ENCODE results near the gene PSMG3. TPM values are rescaled to one million over a fixed set of nuclear protein-coding genes. Genes with fewer than 3 reads are reported as not detected.

Gene PSMG3
- total and polyA plus RNA-seq, 2 experiments from 2014 or later: 28.3 to 84.8 TPM

GRCh38 chr7:1592299-1592871 is 22.6 kb upstream of the PSMG3 start:
- DNase-seq (ENCODE audit: low spot score) (no peak), ATAC-seq (no peak)
- peaks cover 15% of the 10 kb centered on the region for H3K9me3 Mint-ChIP-seq
- Histone ChIP-seq H4K20me1 (replicated peaks; ENCODE audit: insufficient read depth) (no peaks in the 10 kb centered on the region), H3K4me2 (no peak overlapping the region), H3K9me2 (ENCODE audit: insufficient read depth) (no peaks in the 10 kb centered on the region), H3K4me1 (ENCODE audit: insufficient read depth) (no peaks in the 10 kb centered on the region), H3K79me2 (replicated peaks; ENCODE audit: insufficient read depth) (no peaks in the 10 kb centered on the region), H3K36me3 (ENCODE audit: insufficient read depth) (no peaks in the 10 kb centered on the region), H2AFZ (no peak overlapping the region), H3K27ac (ENCODE audit: low read depth) (no peak overlapping the region), H3K4me3 (no peak overlapping the region), H3K27me3 (ENCODE audit: insufficient read depth) (no peaks in the 10 kb centered on the region), H3F3A (replicated peaks; ENCODE audit: low read depth) (no peaks in the 10 kb centered on the region)
- no peak overlapping the region for H3K4me3 Mint-ChIP-seq
- peaks cover 17% of the 10 kb centered on the region for H3K27me3 Mint-ChIP-seq (ENCODE audit: insufficient read depth, low read depth, poor library complexity)
- no peak overlapping the region for H3K27ac Mint-ChIP-seq
- TF ChIP-seq STAT1 (IDR thresholded peaks at IDR 0.05; ENCODE audit: unreplicated experiment) (no peak), ZNF331 (CRISPR knock-in tag; IDR thresholded peaks at IDR 0.05; ENCODE audit: low read depth) (no peak), ZNF114 (CRISPR knock-in tag; IDR thresholded peaks at IDR 0.05) (no peak), REST (IDR thresholded peaks at IDR 0.05; ENCODE audit: unreplicated experiment) (no peak), EZH2 (IDR thresholded peaks at IDR 0.05; ENCODE audit: low read depth, unreplicated experiment) (no peak), JUNB (IDR thresholded peaks at IDR 0.05; ENCODE audit: unreplicated experiment) (no peak), POLR2AphosphoS5 (IDR thresholded peaks at IDR 0.05; ENCODE audit: low read depth) (no peak), NANOG (IDR thresholded peaks at IDR 0.05; ENCODE audit: borderline replicate concordance) (no peak), EZH2phosphoT487 (IDR thresholded peaks at IDR 0.05; ENCODE audit: unreplicated experiment) (no peak), CREB1 (CRISPR knock-in tag; IDR thresholded peaks at IDR 0.05; ENCODE audit: low read depth) (no peak)
- TF ChIP-seq, protein P1, sequence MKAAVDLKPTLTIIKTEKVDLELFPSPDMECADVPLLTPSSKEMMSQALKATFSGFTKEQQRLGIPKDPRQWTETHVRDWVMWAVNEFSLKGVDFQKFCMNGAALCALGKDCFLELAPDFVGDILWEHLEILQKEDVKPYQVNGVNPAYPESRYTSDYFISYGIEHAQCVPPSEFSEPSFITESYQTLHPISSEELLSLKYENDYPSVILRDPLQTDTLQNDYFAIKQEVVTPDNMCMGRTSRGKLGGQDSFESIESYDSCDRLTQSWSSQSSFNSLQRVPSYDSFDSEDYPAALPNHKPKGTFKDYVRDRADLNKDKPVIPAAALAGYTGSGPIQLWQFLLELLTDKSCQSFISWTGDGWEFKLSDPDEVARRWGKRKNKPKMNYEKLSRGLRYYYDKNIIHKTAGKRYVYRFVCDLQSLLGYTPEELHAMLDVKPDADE (IDR thresholded peaks at IDR 0.05): no peak
- TF ChIP-seq, protein P2, sequence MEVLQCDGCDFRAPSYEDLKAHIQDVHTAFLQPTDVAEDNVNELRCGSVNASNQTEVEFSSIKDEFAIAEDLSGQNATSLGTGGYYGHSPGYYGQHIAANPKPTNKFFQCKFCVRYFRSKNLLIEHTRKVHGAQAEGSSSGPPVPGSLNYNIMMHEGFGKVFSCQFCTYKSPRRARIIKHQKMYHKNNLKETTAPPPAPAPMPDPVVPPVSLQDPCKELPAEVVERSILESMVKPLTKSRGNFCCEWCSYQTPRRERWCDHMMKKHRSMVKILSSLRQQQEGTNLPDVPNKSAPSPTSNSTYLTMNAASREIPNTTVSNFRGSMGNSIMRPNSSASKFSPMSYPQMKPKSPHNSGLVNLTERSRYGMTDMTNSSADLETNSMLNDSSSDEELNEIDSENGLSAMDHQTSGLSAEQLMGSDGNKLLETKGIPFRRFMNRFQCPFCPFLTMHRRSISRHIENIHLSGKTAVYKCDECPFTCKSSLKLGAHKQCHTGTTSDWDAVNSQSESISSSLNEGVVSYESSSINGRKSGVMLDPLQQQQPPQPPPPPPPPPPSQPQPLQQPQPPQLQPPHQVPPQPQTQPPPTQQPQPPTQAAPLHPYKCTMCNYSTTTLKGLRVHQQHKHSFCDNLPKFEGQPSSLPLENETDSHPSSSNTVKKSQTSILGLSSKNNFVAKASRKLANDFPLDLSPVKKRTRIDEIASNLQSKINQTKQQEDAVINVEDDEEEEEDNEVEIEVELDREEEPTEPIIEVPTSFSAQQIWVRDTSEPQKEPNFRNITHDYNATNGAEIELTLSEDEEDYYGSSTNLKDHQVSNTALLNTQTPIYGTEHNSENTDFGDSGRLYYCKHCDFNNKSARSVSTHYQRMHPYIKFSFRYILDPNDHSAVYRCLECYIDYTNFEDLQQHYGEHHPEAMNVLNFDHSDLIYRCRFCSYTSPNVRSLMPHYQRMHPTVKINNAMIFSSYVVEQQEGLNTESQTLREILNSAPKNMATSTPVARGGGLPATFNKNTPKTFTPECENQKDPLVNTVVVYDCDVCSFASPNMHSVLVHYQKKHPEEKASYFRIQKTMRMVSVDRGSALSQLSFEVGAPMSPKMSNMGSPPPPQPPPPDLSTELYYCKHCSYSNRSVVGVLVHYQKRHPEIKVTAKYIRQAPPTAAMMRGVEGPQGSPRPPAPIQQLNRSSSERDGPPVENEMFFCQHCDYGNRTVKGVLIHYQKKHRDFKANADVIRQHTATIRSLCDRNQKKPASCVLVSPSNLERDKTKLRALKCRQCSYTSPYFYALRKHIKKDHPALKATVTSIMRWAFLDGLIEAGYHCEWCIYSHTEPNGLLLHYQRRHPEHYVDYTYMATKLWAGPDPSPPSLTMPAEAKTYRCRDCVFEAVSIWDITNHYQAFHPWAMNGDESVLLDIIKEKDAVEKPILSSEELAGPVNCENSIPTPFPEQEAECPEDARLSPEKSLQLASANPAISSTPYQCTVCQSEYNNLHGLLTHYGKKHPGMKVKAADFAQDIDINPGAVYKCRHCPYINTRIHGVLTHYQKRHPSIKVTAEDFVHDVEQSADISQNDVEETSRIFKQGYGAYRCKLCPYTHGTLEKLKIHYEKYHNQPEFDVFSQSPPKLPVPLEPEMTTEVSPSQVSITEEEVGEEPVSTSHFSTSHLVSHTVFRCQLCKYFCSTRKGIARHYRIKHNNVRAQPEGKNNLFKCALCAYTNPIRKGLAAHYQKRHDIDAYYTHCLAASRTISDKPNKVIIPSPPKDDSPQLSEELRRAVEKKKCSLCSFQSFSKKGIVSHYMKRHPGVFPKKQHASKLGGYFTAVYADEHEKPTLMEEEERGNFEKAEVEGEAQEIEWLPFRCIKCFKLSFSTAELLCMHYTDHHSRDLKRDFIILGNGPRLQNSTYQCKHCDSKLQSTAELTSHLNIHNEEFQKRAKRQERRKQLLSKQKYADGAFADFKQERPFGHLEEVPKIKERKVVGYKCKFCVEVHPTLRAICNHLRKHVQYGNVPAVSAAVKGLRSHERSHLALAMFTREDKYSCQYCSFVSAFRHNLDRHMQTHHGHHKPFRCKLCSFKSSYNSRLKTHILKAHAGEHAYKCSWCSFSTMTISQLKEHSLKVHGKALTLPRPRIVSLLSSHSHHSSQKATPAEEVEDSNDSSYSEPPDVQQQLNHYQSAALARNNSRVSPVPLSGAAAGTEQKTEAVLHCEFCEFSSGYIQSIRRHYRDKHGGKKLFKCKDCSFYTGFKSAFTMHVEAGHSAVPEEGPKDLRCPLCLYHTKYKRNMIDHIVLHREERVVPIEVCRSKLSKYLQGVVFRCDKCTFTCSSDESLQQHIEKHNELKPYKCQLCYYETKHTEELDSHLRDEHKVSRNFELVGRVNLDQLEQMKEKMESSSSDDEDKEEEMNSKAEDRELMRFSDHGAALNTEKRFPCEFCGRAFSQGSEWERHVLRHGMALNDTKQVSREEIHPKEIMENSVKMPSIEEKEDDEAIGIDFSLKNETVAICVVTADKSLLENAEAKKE (CRISPR knock-in tag; IDR thresholded peaks at IDR 0.05): no peak
- TF ChIP-seq, protein P3, sequence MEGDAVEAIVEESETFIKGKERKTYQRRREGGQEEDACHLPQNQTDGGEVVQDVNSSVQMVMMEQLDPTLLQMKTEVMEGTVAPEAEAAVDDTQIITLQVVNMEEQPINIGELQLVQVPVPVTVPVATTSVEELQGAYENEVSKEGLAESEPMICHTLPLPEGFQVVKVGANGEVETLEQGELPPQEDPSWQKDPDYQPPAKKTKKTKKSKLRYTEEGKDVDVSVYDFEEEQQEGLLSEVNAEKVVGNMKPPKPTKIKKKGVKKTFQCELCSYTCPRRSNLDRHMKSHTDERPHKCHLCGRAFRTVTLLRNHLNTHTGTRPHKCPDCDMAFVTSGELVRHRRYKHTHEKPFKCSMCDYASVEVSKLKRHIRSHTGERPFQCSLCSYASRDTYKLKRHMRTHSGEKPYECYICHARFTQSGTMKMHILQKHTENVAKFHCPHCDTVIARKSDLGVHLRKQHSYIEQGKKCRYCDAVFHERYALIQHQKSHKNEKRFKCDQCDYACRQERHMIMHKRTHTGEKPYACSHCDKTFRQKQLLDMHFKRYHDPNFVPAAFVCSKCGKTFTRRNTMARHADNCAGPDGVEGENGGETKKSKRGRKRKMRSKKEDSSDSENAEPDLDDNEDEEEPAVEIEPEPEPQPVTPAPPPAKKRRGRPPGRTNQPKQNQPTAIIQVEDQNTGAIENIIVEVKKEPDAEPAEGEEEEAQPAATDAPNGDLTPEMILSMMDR (conservative IDR thresholded peaks at IDR 0.05; ENCODE audit: low read depth in 2 of 2): no peak
- H3K36me3 Mint-ChIP-seq (ENCODE audit: low read depth): peaks cover 14% of the 10 kb centered on the region; the same call in 1 of the 3 replicates
- peaks cover 7% of the 10 kb centered on the region; the same call in 2 of the 3 replicates for H3K4me1 Mint-ChIP-seq
